ENCODE measurements around the gene SH2D7.

The SH2D7 gene

GRCh38 chr15:78082106-78082742, 10.1 kb upstream of the SH2D7 start:
- TF ChIP-seq EZH2 (IDR thresholded peaks at IDR 0.05; ENCODE audit: borderline replicate concordance, low read length), result no peak
- TF ChIP-seq, protein P1, sequence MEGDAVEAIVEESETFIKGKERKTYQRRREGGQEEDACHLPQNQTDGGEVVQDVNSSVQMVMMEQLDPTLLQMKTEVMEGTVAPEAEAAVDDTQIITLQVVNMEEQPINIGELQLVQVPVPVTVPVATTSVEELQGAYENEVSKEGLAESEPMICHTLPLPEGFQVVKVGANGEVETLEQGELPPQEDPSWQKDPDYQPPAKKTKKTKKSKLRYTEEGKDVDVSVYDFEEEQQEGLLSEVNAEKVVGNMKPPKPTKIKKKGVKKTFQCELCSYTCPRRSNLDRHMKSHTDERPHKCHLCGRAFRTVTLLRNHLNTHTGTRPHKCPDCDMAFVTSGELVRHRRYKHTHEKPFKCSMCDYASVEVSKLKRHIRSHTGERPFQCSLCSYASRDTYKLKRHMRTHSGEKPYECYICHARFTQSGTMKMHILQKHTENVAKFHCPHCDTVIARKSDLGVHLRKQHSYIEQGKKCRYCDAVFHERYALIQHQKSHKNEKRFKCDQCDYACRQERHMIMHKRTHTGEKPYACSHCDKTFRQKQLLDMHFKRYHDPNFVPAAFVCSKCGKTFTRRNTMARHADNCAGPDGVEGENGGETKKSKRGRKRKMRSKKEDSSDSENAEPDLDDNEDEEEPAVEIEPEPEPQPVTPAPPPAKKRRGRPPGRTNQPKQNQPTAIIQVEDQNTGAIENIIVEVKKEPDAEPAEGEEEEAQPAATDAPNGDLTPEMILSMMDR (IDR thresholded peaks at IDR 0.05; ENCODE audit: low read length), result no peak
- H4K20me1 ChIP-seq (ENCODE audit: insufficient read depth, low read length), result no peaks in the 10 kb centered on the region
- no peaks in the 10 kb centered on the region for H3K9me3 ChIP-seq (ENCODE audit: low read length)
- no peaks in the 10 kb centered on the region for H3K36me3 ChIP-seq (ENCODE audit: insufficient read depth, low read length)
- H3K27me3 ChIP-seq (ENCODE audit: insufficient read depth, low read length), result no peaks in the 10 kb centered on the region
- no peak overlapping the region for H2AFZ ChIP-seq (ENCODE audit: low read length)
- H3K9me2 ChIP-seq (ENCODE audit: low read depth, low read length), result no peaks in the 10 kb centered on the region
- 0 out of 2 replicates have a peak, but pooled peaks cover under 1% of the 10 kb centered on the region for H3K79me2 ChIP-seq (ENCODE audit: insufficient read depth, low read length)
- H3K4me3 ChIP-seq (ENCODE audit: low read depth, low read length, poor library complexity, severe bottlenecking), result no peak overlapping the region
- no peaks in the 10 kb centered on the region for H3F3A ChIP-seq (ENCODE audit: insufficient read depth, low read length)
- H3K4me1 ChIP-seq (ENCODE audit: insufficient read depth, low read length, severe bottlenecking), result peaks cover 20% of the 10 kb centered on the region
- H3K9ac ChIP-seq (ENCODE audit: low read length), result no peak overlapping the region
- H3K4me2 ChIP-seq (ENCODE audit: low read length), result no peak overlapping the region
- H3K27ac ChIP-seq (ENCODE audit: low read depth, low read length, poor library complexity, severe bottlenecking), result no peak overlapping the region

GRCh38 chr15:78082743-78083110, 9.6 kb upstream of the SH2D7 start:
- Histone ChIP-seq H3K27me3 (ENCODE audit: insufficient read depth, low read length) (no peaks in the 10 kb centered on the region), H3K4me1 (ENCODE audit: insufficient read depth, low read length, severe bottlenecking) (peaks cover 18% of the 10 kb centered on the region), H3K9me2 (ENCODE audit: low read depth, low read length) (no peaks in the 10 kb centered on the region), H3K9ac (ENCODE audit: low read length) (no peak overlapping the region), H3K9me3 (ENCODE audit: low read length) (no peaks in the 10 kb centered on the region), H3K4me2 (ENCODE audit: low read length) (no peak overlapping the region), H4K20me1 (ENCODE audit: insufficient read depth, low read length) (no peaks in the 10 kb centered on the region), H2AFZ (ENCODE audit: low read length) (no peak overlapping the region), H3K79me2 (ENCODE audit: insufficient read depth, low read length) (no peaks in the 10 kb centered on the region), H3F3A (ENCODE audit: insufficient read depth, low read length) (no peaks in the 10 kb centered on the region), H3K27ac (ENCODE audit: low read depth, low read length, poor library complexity, severe bottlenecking) (no peak overlapping the region), H3K4me3 (ENCODE audit: low read depth, low read length, poor library complexity, severe bottlenecking) (no peak overlapping the region), H3K36me3 (ENCODE audit: insufficient read depth, low read length) (no peaks in the 10 kb centered on the region)
- TF ChIP-seq, protein P1 (IDR thresholded peaks at IDR 0.05; ENCODE audit: low read length), result no peak
- TF ChIP-seq EZH2 (IDR thresholded peaks at IDR 0.05; ENCODE audit: borderline replicate concordance, low read length), result no peak

DNA sequence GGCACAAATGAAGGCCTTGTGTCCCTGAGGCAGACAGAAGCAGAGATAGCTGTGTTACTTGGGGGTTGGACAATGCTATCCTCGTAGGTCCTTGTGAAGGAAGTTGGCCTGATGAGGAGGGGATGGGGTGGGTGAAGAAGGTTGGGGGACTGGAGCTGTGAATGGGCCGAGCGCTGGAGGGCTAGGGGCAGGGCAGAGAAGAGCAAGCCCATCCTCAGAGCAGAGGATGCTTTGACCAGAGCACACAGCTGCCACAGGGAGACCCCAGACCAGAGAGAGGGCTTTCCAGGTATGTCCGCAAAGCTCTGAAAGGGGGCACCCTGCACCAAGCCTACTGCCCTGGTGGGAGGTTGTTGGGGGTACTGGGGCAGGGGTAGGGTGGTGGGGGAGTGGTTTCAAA, 9.2 kb upstream of the SH2D7 start:
- TF ChIP-seq EZH2 (IDR thresholded peaks at IDR 0.05; ENCODE audit: borderline replicate concordance, low read length), result no peak
- TF ChIP-seq, protein P1 (IDR thresholded peaks at IDR 0.05; ENCODE audit: low read length), result no peak
- Histone ChIP-seq H3K36me3 (ENCODE audit: insufficient read depth, low read length) (no peaks in the 10 kb centered on the region), H4K20me1 (ENCODE audit: insufficient read depth, low read length) (no peaks in the 10 kb centered on the region), H3K9me3 (ENCODE audit: low read length) (no peaks in the 10 kb centered on the region), H3K4me3 (ENCODE audit: low read depth, low read length, poor library complexity, severe bottlenecking) (no peak overlapping the region), H3K4me1 (ENCODE audit: insufficient read depth, low read length, severe bottlenecking) (peaks cover 14% of the 10 kb centered on the region), H3K9me2 (ENCODE audit: low read depth, low read length) (no peaks in the 10 kb centered on the region), H3K79me2 (ENCODE audit: insufficient read depth, low read length) (no peaks in the 10 kb centered on the region), H3K4me2 (ENCODE audit: low read length) (no peak overlapping the region), H3F3A (ENCODE audit: insufficient read depth, low read length) (no peaks in the 10 kb centered on the region), H3K9ac (ENCODE audit: low read length) (no peak overlapping the region), H3K27ac (ENCODE audit: low read depth, low read length, poor library complexity, severe bottlenecking) (no peak overlapping the region), H3K27me3 (ENCODE audit: insufficient read depth, low read length) (no peaks in the 10 kb centered on the region), H2AFZ (ENCODE audit: low read length) (no peak overlapping the region)

All from OCI-LY1 (cell line).